Tibial artery (tissue), 4 donors: ENCODE data around the gene GPNMB.
A peak's percentile ranks its signal among the peaks of the same experiment; 100 is the strongest.

Source experiments
- DNase-seq, 2 donors: peaks; one replicate each; pipeline ENCODE4 v3.0.0-alpha.2; 2019
- H3K27ac ChIP-seq, 2 donors: fragments of 200-600 bp; sonication (generic) in 1 of 2; 1 replicate in 1 of 2; 2 replicates in 1 of 2; pipeline ENCODE4 v1.5.1; 2018 to 2019; ENCODE audit warnings: mild to moderate bottlenecking in 1 of 2
- H3K27me3 ChIP-seq, 2 donors: fragments of 200-600 bp; sonication (generic) in 1 of 2; one replicate each; pipeline versions ENCODE4 v1.5.1 to v1.6.0; 2016 to 2019
- H3K36me3 ChIP-seq, 3 donors: fragments of 200-600 bp; sonication (generic) in 2 of 3; one replicate each; pipeline ENCODE4 v1.5.1; 2016 to 2019; ENCODE audit warnings: mild to moderate bottlenecking in 2 of 3
- H3K4me1 ChIP-seq, 4 donors: fragments of 200-600 bp; sonication (generic) in 2 of 4; 1 replicate in 3 of 4; 2 replicates in 1 of 4; pipeline ENCODE4 v1.5.1; 2016 to 2019
- H3K4me3 ChIP-seq, 2 donors: fragments of 200-600 bp; sonication (generic) in 1 of 2; 1 replicate in 1 of 2; 2 replicates in 1 of 2; pipeline ENCODE4 v1.5.1; 2018 to 2019; ENCODE audit warnings: mild to moderate bottlenecking in 2 of 2
- H3K9me3 ChIP-seq, 3 donors: fragments of 200-600 bp; sonication (generic) in 1 of 3; one replicate each; pipeline ENCODE4 v1.5.1; 2016 to 2019
- intact Hi-C: fragments of 100-400 bp; cut with DNase I; formaldehyde crosslinking; loops from one replicate; pipeline ENCODE4 v1.15.0; 2023; ENCODE audit warnings: low total_unique reads
- TF ChIP-seq, protein P1 (sequence below), 2 experiments: fragments of 200-600 bp in 1 of 2; fragments of 450-650 bp in 1 of 2; IDR thresholded peaks; one replicate each; pipeline ENCODE4 v1.5.1; 2017 to 2019; ENCODE audit warnings: antibody characterized with exemption in 2 of 2, mild to moderate bottlenecking in 1 of 2, moderate library complexity in 1 of 2

GPNMB gene

DNA sequence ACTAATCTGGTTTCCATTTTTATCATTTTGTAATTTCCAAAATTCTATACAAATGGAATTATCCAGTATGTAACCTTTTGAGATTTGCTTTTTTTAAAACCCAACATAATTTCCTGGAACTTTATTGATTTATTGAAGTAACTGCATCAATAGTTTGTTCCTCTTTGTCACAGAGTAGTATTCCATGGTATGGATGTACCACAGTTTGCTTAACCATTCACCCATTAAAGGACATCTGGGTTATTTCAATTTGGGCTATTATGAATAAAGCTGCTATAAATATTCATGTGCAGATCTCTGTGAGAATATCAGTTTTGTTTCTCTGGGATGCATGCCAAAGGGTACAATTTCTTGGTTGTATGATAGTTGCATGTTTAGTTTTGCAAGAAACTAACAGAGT, 2.9 kb downstream of the GPNMB start:
- intact Hi-C loops = loop anchor here (5.0 kb wide), 1 partner anchor 67 kb away; the partner anchor contains the start of gene NUP42
- TF ChIP-seq, protein P1, sequence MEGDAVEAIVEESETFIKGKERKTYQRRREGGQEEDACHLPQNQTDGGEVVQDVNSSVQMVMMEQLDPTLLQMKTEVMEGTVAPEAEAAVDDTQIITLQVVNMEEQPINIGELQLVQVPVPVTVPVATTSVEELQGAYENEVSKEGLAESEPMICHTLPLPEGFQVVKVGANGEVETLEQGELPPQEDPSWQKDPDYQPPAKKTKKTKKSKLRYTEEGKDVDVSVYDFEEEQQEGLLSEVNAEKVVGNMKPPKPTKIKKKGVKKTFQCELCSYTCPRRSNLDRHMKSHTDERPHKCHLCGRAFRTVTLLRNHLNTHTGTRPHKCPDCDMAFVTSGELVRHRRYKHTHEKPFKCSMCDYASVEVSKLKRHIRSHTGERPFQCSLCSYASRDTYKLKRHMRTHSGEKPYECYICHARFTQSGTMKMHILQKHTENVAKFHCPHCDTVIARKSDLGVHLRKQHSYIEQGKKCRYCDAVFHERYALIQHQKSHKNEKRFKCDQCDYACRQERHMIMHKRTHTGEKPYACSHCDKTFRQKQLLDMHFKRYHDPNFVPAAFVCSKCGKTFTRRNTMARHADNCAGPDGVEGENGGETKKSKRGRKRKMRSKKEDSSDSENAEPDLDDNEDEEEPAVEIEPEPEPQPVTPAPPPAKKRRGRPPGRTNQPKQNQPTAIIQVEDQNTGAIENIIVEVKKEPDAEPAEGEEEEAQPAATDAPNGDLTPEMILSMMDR (IDR thresholded peaks at IDR 0.05) = no peak
- Histone ChIP-seq H3K4me1 (peaks cover 0 to 28% (median 16%) of the 10 kb centered on the region in 4 donors), H3K9me3 (no peaks in the 10 kb centered on the region), H3K27ac (no peak overlapping the region), H3K4me3 (no peak overlapping the region), H3K27me3 (no peaks in the 10 kb centered on the region), H3K36me3 (peaks cover 13 to 18% (median 14%) of the 10 kb centered on the region in 3 donors)
- DNase-seq = no peak

DNA sequence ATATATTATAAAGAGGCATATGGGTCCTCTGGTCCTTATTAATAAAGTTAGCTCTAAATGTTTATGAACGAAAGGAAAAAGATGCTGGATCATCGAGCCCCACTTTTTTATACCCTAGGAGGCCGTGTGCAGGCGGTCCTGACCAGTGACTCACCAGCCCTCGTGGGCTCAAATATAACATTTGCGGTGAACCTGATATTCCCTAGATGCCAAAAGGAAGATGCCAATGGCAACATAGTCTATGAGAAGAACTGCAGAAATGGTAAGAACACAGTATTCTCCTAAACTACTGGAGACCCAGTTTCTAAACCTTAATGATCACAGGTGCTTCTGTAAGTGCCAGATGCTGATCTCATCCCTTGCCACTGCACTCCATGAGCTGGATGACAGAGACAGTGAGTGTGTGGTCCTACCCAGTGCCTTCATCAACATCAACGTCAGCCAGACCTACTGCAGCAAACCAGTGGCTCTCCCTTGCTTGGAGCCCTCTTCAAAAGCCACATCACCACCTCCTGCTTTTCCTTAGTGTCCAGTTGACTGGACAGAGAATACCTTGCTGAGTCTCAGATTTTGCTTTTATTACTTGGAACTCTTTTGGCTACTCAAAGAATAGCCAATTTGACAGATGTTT, 7.6 kb downstream of the GPNMB start:
- no peaks in the 10 kb centered on the region for H3K27me3 ChIP-seq
- intact Hi-C loops = loop anchor here (10.0 kb wide), 1 partner anchor 1871 kb away; the partner anchor contains the start of gene CYCS
- no peak overlapping the region for H3K27ac ChIP-seq
- no peaks in the 10 kb centered on the region for H3K9me3 ChIP-seq
- H3K4me3 ChIP-seq = no peak overlapping the region
- no peak for DNase-seq
- TF ChIP-seq, protein P1 (IDR thresholded peaks at IDR 0.05) = no peak
- peaks cover 48 to 61% (median 61%) of the 10 kb centered on the region in 3 donors for H3K36me3 ChIP-seq
- peaks cover 0 to 7% (median 0%) of the 10 kb centered on the region in 4 donors for H3K4me1 ChIP-seq

DNA sequence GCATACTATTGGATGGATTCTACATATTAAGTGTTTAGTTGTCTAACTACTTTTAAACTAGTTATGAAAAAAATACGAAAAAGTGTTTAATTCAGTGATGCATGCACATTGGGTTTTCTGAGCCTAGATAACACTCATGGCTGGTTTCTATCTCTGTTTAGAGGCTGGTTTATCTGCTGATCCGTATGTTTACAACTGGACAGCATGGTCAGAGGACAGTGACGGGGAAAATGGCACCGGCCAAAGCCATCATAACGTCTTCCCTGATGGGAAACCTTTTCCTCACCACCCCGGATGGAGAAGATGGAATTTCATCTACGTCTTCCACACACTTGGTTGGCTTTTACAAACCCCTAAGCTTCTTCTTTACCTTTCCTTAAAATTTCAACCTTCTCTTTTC, 10.2 kb downstream of the GPNMB start:
- peaks cover 61 to 85% (median 73%) of the 10 kb centered on the region in 3 donors for H3K36me3 ChIP-seq
- no peaks in the 10 kb centered on the region for H3K27me3 ChIP-seq
- intact Hi-C loops = loop anchor here (10.0 kb wide), 1 partner anchor 1868 kb away; the partner anchor contains the start of gene CYCS
- TF ChIP-seq, protein P1 (IDR thresholded peaks at IDR 0.05) = no peak
- H3K4me3 ChIP-seq = no peak overlapping the region
- no peaks in the 10 kb centered on the region for H3K9me3 ChIP-seq
- no peak for DNase-seq
- no peaks in the 10 kb centered on the region for H3K4me1 ChIP-seq
- no peak overlapping the region for H3K27ac ChIP-seq

DNA sequence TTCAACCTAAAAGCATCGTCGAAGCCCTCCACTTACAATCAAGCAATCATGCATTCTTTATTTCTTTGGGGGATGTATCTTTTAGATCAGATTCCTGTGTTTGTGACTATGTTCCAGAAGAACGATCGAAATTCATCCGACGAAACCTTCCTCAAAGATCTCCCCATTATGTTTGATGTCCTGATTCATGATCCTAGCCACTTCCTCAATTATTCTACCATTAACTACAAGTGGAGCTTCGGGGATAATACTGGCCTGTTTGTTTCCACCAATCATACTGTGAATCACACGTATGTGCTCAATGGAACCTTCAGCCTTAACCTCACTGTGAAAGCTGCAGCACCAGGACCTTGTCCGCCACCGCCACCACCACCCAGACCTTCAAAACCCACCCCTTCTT, 13.8 kb downstream of the GPNMB start:
- TF ChIP-seq, protein P1 (IDR thresholded peaks at IDR 0.05) = no peak
- Histone ChIP-seq H3K4me3 (no peak overlapping the region), H3K36me3 (peaks cover 39 to 68% (median 54%) of the 10 kb centered on the region in 3 donors), H3K9me3 (no peaks in the 10 kb centered on the region), H3K27me3 (no peaks in the 10 kb centered on the region), H3K4me1 (no peaks in the 10 kb centered on the region), H3K27ac (no peak overlapping the region)
- intact Hi-C loops = no loop called here
- no peak for DNase-seq

GRCh38 chr7:23261843-23262452, 15.4 kb downstream of the GPNMB start:
- H3K9me3 ChIP-seq = no peaks in the 10 kb centered on the region
- no peaks in the 10 kb centered on the region for H3K27me3 ChIP-seq
- H3K4me3 ChIP-seq = no peak overlapping the region
- TF ChIP-seq, protein P1 (IDR thresholded peaks at IDR 0.05) = peak; percentile 64 to 83
- peaks cover 38 to 60% (median 46%) of the 10 kb centered on the region in 3 donors for H3K36me3 ChIP-seq
- intact Hi-C loops = no loop called here
- no peak overlapping the region for H3K27ac ChIP-seq
- peak; percentile 43 to 68 for DNase-seq
- no peaks in the 10 kb centered on the region for H3K4me1 ChIP-seq
